HUES48 (cell line): Measurements from ENCODE around the gene ZNF254.

Experiments
- H3K27ac ChIP-seq: one replicate; pipeline ENCODE4 v1.7.0; 2013; ENCODE audit warnings: low read depth, low read length, inconsistent platforms
- H3K27me3 ChIP-seq: 2 replicates; pipeline ENCODE4 v1.6.1; 2013; ENCODE audit warnings: mild to moderate bottlenecking, low read length; ENCODE audit not compliant: control insufficient read depth, insufficient read depth
- H3K36me3 ChIP-seq: 2 replicates; pipeline ENCODE4 v1.6.1; 2013; ENCODE audit warnings: low read length; ENCODE audit not compliant: control insufficient read depth, insufficient read depth
- H3K4me1 ChIP-seq: 2 replicates; pipeline ENCODE4 v1.6.1; 2013; ENCODE audit warnings: mild to moderate bottlenecking, low read length; ENCODE audit not compliant: control insufficient read depth, insufficient read depth
- H3K4me3 ChIP-seq: 2 replicates; pipeline ENCODE4 v1.5.1; 2013; ENCODE audit warnings: mild to moderate bottlenecking, low read depth, low read length
- H3K9ac ChIP-seq: 2 replicates; pipeline ENCODE4 v1.6.1; 2013; ENCODE audit warnings: mild to moderate bottlenecking, low read depth, low read length, moderate library complexity
- H3K9me3 ChIP-seq: 2 replicates; pipeline ENCODE4 v1.6.1; 2013; ENCODE audit warnings: low read length; ENCODE audit not compliant: control insufficient read depth, insufficient read depth

The ZNF254 gene

GRCh38 chr19:24140099-24140498 is 53.1 kb downstream of the ZNF254 start:
- no peak overlapping the region for H3K27ac ChIP-seq
- H3K4me1 ChIP-seq = no peaks in the 10 kb centered on the region
- H3K9ac ChIP-seq = no peak overlapping the region
- no peak overlapping the region for H3K4me3 ChIP-seq
- no peaks in the 10 kb centered on the region for H3K36me3 ChIP-seq
- no peaks in the 10 kb centered on the region for H3K27me3 ChIP-seq
- peaks cover 57% of the 10 kb centered on the region for H3K9me3 ChIP-seq

- H3K27ac ChIP-seq = no peak overlapping the region
- no peak overlapping the region for H3K4me3 ChIP-seq
- H3K9me3 ChIP-seq = peaks cover 56% of the 10 kb centered on the region
- no peak overlapping the region for H3K9ac ChIP-seq
- no peaks in the 10 kb centered on the region for H3K4me1 ChIP-seq
- H3K27me3 ChIP-seq = no peaks in the 10 kb centered on the region
- H3K36me3 ChIP-seq = no peaks in the 10 kb centered on the region
Observed at GRCh38 chr19:24140591-24140990, 53.6 kb downstream of the ZNF254 start.

GRCh38 chr19:24141612-24142011 is 54.6 kb downstream of the ZNF254 start:
- Histone ChIP-seq H3K9ac (no peak overlapping the region), H3K36me3 (no peaks in the 10 kb centered on the region), H3K27ac (no peak overlapping the region), H3K27me3 (no peaks in the 10 kb centered on the region), H3K4me3 (no peak overlapping the region), H3K9me3 (peaks cover 53% of the 10 kb centered on the region), H3K4me1 (no peaks in the 10 kb centered on the region)

- Histone ChIP-seq H3K9me3 (peaks cover 45% of the 10 kb centered on the region), H3K9ac (no peak overlapping the region), H3K27ac (no peak overlapping the region), H3K4me1 (no peaks in the 10 kb centered on the region), H3K27me3 (no peaks in the 10 kb centered on the region), H3K36me3 (no peaks in the 10 kb centered on the region), H3K4me3 (no peak overlapping the region)
Observed at GRCh38 chr19:24142771-24143170, 55.8 kb downstream of the ZNF254 start.

- H3K9ac ChIP-seq = no peak overlapping the region
- H3K27ac ChIP-seq = no peak overlapping the region
- H3K4me1 ChIP-seq = no peaks in the 10 kb centered on the region
- H3K27me3 ChIP-seq = no peaks in the 10 kb centered on the region
- H3K4me3 ChIP-seq = no peak overlapping the region
- H3K9me3 ChIP-seq = peaks cover 81% of the 10 kb centered on the region
- no peaks in the 10 kb centered on the region for H3K36me3 ChIP-seq
Observed at GRCh38 chr19:24159707-24160106, 72.7 kb downstream of the ZNF254 start.

GRCh38 chr19:24166055-24166454 is 79.1 kb downstream of the ZNF254 start:
- Histone ChIP-seq H3K36me3 (no peaks in the 10 kb centered on the region), H3K27me3 (no peaks in the 10 kb centered on the region), H3K27ac (no peak overlapping the region), H3K4me1 (no peaks in the 10 kb centered on the region), H3K9ac (no peak overlapping the region), H3K4me3 (no peak overlapping the region), H3K9me3 (peaks cover 90% of the 10 kb centered on the region)

- no peak overlapping the region for H3K27ac ChIP-seq
- peaks cover 68% of the 10 kb centered on the region for H3K9me3 ChIP-seq
- H3K36me3 ChIP-seq = no peaks in the 10 kb centered on the region
- no peak overlapping the region for H3K4me3 ChIP-seq
- H3K4me1 ChIP-seq = no peaks in the 10 kb centered on the region
- no peak overlapping the region for H3K9ac ChIP-seq
- H3K27me3 ChIP-seq = no peaks in the 10 kb centered on the region
Observed at GRCh38 chr19:24173882-24174281, 86.9 kb downstream of the ZNF254 start.

- Histone ChIP-seq H3K9me3 (peaks cover 66% of the 10 kb centered on the region), H3K27me3 (no peaks in the 10 kb centered on the region), H3K36me3 (no peaks in the 10 kb centered on the region), H3K4me3 (no peak overlapping the region), H3K27ac (no peak overlapping the region), H3K9ac (no peak overlapping the region), H3K4me1 (no peaks in the 10 kb centered on the region)
Observed at GRCh38 chr19:24177686-24178085, 90.7 kb downstream of the ZNF254 start.

- Histone ChIP-seq H3K27me3 (no peaks in the 10 kb centered on the region), H3K36me3 (no peaks in the 10 kb centered on the region), H3K4me1 (no peaks in the 10 kb centered on the region), H3K9ac (no peak overlapping the region), H3K27ac (no peak overlapping the region), H3K9me3 (peaks cover 61% of the 10 kb centered on the region), H3K4me3 (no peak overlapping the region)
Observed at GRCh38 chr19:24178207-24178606, 91.2 kb downstream of the ZNF254 start.
